Activated CD8-positive, alpha-beta T cell treated with anti-CD3 and anti-CD28 coated beads for 36 hours (primary cell): Measurements from ENCODE around the gene ADCK2. TPM values are rescaled to one million over a fixed set of nuclear protein-coding genes. Genes with fewer than 3 reads are reported as not detected.
"Not testable (repeated sequence)": the region's sequence is repeated elsewhere in the genome, so short reads cannot be mapped to it uniquely, and the experiment has no call there.

Experiments
- ATAC-seq: fragments of 200-7000 bp; cut with Tn5 transposase; one replicate; pipeline ENCODE4 v1.10.0; 2021; ENCODE audit warnings: mild to moderate bottlenecking, moderate library complexity
- CTCF ChIA-PET: fragments of 350-600 bp; sonication (Branson Sonifier 250); formaldehyde crosslinking; loops from one replicate; lab custom pipeline; 2021; ENCODE audit warnings: antibody characterized with exemption; lab: Charles Lee
- POLR2A ChIA-PET: fragments of 350-600 bp; sonication (Branson Sonifier 250); formaldehyde crosslinking; loops from one replicate; lab custom pipeline; 2021; ENCODE audit warnings: antibody characterized with exemption; lab: Charles Lee
- DNase-seq: peaks from one replicate; pipeline ENCODE4 v3.0.0-alpha.2; 2020
- H3K27ac Mint-ChIP-seq: one replicate; pipeline ENCODE4 v1.8.0; 2021; ENCODE audit warnings: mild to moderate bottlenecking, mixed read lengths
- H3K27me3 Mint-ChIP-seq: one replicate; pipeline ENCODE4 v1.8.0; 2021; ENCODE audit warnings: mixed read lengths
- H3K36me3 Mint-ChIP-seq: one replicate; pipeline ENCODE4 v1.8.0; 2021; ENCODE audit warnings: low read depth, mixed read lengths
- H3K4me1 Mint-ChIP-seq: one replicate; pipeline ENCODE4 v1.8.0; 2021; ENCODE audit warnings: low read depth, mixed read lengths
- H3K4me3 Mint-ChIP-seq: one replicate; pipeline ENCODE4 v1.8.0; 2021; ENCODE audit warnings: mild to moderate bottlenecking, moderate library complexity, mixed read lengths
- H3K9me3 Mint-ChIP-seq: one replicate; pipeline ENCODE4 v1.8.0; 2021; ENCODE audit warnings: mixed read lengths
- intact Hi-C: fragments of 100-400 bp; cut with micrococcal nuclease; formaldehyde crosslinking; loops from one replicate; pipeline ENCODE4 v1.10.0; 2022
- total RNA-seq, 2 experiments: library from RNA; stranded (reverse); gene quantifications; one replicate each; pipeline ENCODE4 v1.2.3, GENCODE V29; 2021
- TF ChIP-seq, protein P1 (sequence below): fragments of 200-600 bp; IDR thresholded peaks from one replicate; pipeline ENCODE4 v1.8.0; 2022; ENCODE audit warnings: antibody characterized with exemption, mild to moderate bottlenecking

Gene ADCK2
- total RNA-seq, 2 experiments from 2014 or later = 20.0 to 21.5 TPM

GRCh38 chr7:140732416-140732815 is 59.7 kb downstream of the ADCK2 start:
- intact Hi-C loops = no loop called here
- no peaks in the 10 kb centered on the region for H3K27me3 Mint-ChIP-seq
- TF ChIP-seq, protein P1, sequence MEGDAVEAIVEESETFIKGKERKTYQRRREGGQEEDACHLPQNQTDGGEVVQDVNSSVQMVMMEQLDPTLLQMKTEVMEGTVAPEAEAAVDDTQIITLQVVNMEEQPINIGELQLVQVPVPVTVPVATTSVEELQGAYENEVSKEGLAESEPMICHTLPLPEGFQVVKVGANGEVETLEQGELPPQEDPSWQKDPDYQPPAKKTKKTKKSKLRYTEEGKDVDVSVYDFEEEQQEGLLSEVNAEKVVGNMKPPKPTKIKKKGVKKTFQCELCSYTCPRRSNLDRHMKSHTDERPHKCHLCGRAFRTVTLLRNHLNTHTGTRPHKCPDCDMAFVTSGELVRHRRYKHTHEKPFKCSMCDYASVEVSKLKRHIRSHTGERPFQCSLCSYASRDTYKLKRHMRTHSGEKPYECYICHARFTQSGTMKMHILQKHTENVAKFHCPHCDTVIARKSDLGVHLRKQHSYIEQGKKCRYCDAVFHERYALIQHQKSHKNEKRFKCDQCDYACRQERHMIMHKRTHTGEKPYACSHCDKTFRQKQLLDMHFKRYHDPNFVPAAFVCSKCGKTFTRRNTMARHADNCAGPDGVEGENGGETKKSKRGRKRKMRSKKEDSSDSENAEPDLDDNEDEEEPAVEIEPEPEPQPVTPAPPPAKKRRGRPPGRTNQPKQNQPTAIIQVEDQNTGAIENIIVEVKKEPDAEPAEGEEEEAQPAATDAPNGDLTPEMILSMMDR = no peak
- H3K4me1 Mint-ChIP-seq = no peaks in the 10 kb centered on the region
- CTCF ChIA-PET = no interaction called here
- H3K9me3 Mint-ChIP-seq = no peaks in the 10 kb centered on the region
- H3K4me3 Mint-ChIP-seq = no peak overlapping the region
- H3K36me3 Mint-ChIP-seq = peaks cover 7% of the 10 kb centered on the region
- ATAC-seq (no peak), DNase-seq (no peak)
- no peak overlapping the region for H3K27ac Mint-ChIP-seq
- POLR2A ChIA-PET = no interaction called here

DNA sequence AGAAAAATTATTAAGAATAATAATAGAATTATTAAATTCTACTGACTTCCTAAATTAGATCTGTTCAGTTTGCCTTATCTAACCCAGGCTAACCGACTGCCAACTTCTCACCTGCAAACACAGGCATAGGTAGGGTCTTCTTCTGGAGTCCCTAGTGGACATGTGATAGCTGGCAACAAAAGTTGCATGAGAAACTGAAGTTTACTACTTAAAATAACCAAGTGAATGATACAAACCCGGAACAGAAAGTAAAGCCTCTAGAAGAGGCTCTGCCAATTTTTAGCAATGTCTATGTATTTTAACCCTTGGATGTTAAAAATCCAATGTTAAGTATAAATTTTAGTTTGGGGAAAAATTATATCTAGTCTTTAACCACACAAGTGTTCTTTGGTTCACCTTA is 61.4 kb downstream of the ADCK2 start:
- POLR2A ChIA-PET = no interaction called here
- Mint-ChIP-seq H3K9me3 (no peaks in the 10 kb centered on the region), H3K27ac (no peak overlapping the region), H3K4me3 (no peak overlapping the region), H3K36me3 (peaks cover 9% of the 10 kb centered on the region), H3K4me1 (no peaks in the 10 kb centered on the region), H3K27me3 (no peaks in the 10 kb centered on the region)
- CTCF ChIA-PET = no interaction called here
- ATAC-seq = no peak
- intact Hi-C loops = no loop called here
- TF ChIP-seq, protein P1 = no peak
- no peak for DNase-seq

GRCh38 chr7:140734729-140735128 is 62.0 kb downstream of the ADCK2 start:
- no peak overlapping the region for H3K27ac Mint-ChIP-seq
- H3K4me3 Mint-ChIP-seq = no peak overlapping the region
- ChIA-PET CTCF (interaction anchor here (0.6 kb wide), 1 partner anchor 18 kb away, joined by 3 read pairs; no protein-coding TSS in a partner anchor), POLR2A (no interaction called here)
- ATAC-seq (no peak), DNase-seq (no peak)
- H3K4me1 Mint-ChIP-seq = no peaks in the 10 kb centered on the region
- H3K36me3 Mint-ChIP-seq = peaks cover 13% of the 10 kb centered on the region
- no peaks in the 10 kb centered on the region for H3K9me3 Mint-ChIP-seq
- intact Hi-C loops = no loop called here
- TF ChIP-seq, protein P1 = no peak
- no peaks in the 10 kb centered on the region for H3K27me3 Mint-ChIP-seq

- Mint-ChIP-seq H3K9me3 (no peaks in the 10 kb centered on the region), H3K4me3 (no peak overlapping the region), H3K4me1 (no peaks in the 10 kb centered on the region), H3K27ac (no peak overlapping the region), H3K36me3 (peaks cover 15% of the 10 kb centered on the region), H3K27me3 (no peaks in the 10 kb centered on the region)
- CTCF ChIA-PET = interaction anchor here (1.2 to 2.6 kb wide), 3 partner anchors 12 to 18 kb away, joined by 3 to 10 read pairs (median 3); no protein-coding TSS in a partner anchor
- DNase-seq = no peak
- intact Hi-C loops = no loop called here
- POLR2A ChIA-PET = interaction anchor here (1.0 to 1.3 kb wide), 2 partner anchors 9 to 39 kb away, joined by 3 to 4 read pairs; no protein-coding TSS in a partner anchor
- TF ChIP-seq, protein P1 = no peak
- ATAC-seq = no peak
Measured at GRCh38 chr7:140738280-140738679, 65.5 kb downstream of the ADCK2 start.

DNA sequence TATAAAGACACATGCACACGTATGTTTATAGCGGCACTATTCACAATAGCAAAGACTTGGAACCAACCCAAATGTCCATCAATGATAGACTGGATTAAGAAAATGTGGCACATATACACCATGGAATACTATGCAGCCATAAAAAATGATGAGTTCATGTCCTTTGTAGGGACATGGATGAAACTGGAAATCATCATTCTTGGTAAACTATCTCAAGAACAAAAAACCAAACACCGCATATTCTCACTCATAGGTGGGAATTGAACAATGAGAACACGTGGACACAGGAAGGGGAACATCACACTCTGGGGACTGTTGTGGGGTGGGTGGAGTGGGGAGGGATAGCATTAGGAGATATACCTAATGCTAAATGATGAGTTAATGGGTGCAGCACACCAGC is 70.5 kb downstream of the ADCK2 start:
- ATAC-seq, CTCF ChIA-PET, H3K27ac Mint-ChIP-seq, POLR2A ChIA-PET, H3K9me3 Mint-ChIP-seq, intact Hi-C loops, H3K4me1 Mint-ChIP-seq, DNase-seq, H3K27me3 Mint-ChIP-seq, H3K4me3 Mint-ChIP-seq: not testable (repeated sequence)
- peaks cover 21% of the 10 kb centered on the region for H3K36me3 Mint-ChIP-seq
